Hepatocyte (in vitro differentiated cells): Measurements from ENCODE around the gene LRRK2.

ENCODE experiments used
- CTCF ChIP-seq: fragments of 200-600 bp; sonication (generic); IDR thresholded peaks from 2 replicates; pipeline ENCODE4 v1.5.1; 2016; ENCODE audit warnings: antibody characterized with exemption, mild to moderate bottlenecking; ENCODE audit not compliant: poor library complexity
- EZH2 ChIP-seq: fragments of 200-600 bp; sonication (generic); IDR thresholded peaks from 2 replicates; pipeline ENCODE4 v1.6.1; 2016; ENCODE audit warnings: antibody characterized with exemption, mild to moderate bottlenecking, borderline replicate concordance

- no peak for TF ChIP-seq CTCF
- no peak for TF ChIP-seq EZH2
Measured at GRCh38 chr12:40382217-40382616, 157.4 kb downstream of the LRRK2 start.
